ENCODE results near the gene PDGFA. TPM values are rescaled to one million over a fixed set of nuclear protein-coding genes. Genes with fewer than 3 reads are reported as not detected.

PDGFA gene
- total and polyA plus RNA-seq, 4 donors, result 21.8 to 40.6 (median 25.6) TPM

GRCh38 chr7:483656-484355 is 35.8 kb downstream of the PDGFA start:
- ATAC-seq (ENCODE audit: insufficient read depth, low FRiP score) (no peak), DNase-seq (peak in 2 of 3 donors; percentile 61 to 69)
- H3K27ac ChIP-seq (ENCODE audit: low read depth in 1 of 2, low read length in 1 of 2), result no peak overlapping the region

GRCh38 chr7:482521-483083 is 37.0 kb downstream of the PDGFA start:
- WGBS, 2 donors, result 96 to 98% methylated on average over 1 of the region's 1 CpG
- Histone ChIP-seq H3K36me3 (ENCODE audit: control insufficient read depth in 4 of 4, insufficient read depth in 4 of 4, low read length in 4 of 4) (no peaks in the 10 kb centered on the region), H3K27me3 (ENCODE audit: control insufficient read depth in 3 of 3, insufficient read depth in 3 of 3, low read length in 2 of 3) (no peaks in the 10 kb centered on the region), H3K4me1 (ENCODE audit: control insufficient read depth in 5 of 5, insufficient read depth in 5 of 5, low read length in 5 of 5) (peaks cover 0 to 24% (median 4%) of the 10 kb centered on the region in 5 donors), H3K9me3 (ENCODE audit: control insufficient read depth in 4 of 4, insufficient read depth in 3 of 4, low read length in 3 of 4) (no peaks in the 10 kb centered on the region), H3K4me3 (no peak overlapping the region), H3K9ac (ENCODE audit: insufficient read depth in 1 of 2, low read length in 2 of 2) (no peak overlapping the region), H3K27ac (ENCODE audit: low read depth in 1 of 2, low read length in 1 of 2) (no peak overlapping the region)
- no peak for DNase-seq
- TF ChIP-seq, protein P1, sequence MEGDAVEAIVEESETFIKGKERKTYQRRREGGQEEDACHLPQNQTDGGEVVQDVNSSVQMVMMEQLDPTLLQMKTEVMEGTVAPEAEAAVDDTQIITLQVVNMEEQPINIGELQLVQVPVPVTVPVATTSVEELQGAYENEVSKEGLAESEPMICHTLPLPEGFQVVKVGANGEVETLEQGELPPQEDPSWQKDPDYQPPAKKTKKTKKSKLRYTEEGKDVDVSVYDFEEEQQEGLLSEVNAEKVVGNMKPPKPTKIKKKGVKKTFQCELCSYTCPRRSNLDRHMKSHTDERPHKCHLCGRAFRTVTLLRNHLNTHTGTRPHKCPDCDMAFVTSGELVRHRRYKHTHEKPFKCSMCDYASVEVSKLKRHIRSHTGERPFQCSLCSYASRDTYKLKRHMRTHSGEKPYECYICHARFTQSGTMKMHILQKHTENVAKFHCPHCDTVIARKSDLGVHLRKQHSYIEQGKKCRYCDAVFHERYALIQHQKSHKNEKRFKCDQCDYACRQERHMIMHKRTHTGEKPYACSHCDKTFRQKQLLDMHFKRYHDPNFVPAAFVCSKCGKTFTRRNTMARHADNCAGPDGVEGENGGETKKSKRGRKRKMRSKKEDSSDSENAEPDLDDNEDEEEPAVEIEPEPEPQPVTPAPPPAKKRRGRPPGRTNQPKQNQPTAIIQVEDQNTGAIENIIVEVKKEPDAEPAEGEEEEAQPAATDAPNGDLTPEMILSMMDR (IDR thresholded peaks at IDR 0.05; ENCODE audit: control extremely low read depth, extremely low read depth), result no peak
- ATAC-seq (ENCODE audit: insufficient read depth, low FRiP score), result no peak

More at GRCh38 chr7:483656-484355, 35.8 kb downstream of the PDGFA start:
- H3K36me3 ChIP-seq (ENCODE audit: control insufficient read depth in 4 of 4, insufficient read depth in 4 of 4, low read length in 4 of 4), result no peaks in the 10 kb centered on the region
- H3K4me3 ChIP-seq, result no peak overlapping the region
- no peak overlapping the region for H3K9ac ChIP-seq (ENCODE audit: insufficient read depth in 1 of 2, low read length in 2 of 2)
- TF ChIP-seq, protein P1 (IDR thresholded peaks at IDR 0.05; ENCODE audit: control extremely low read depth, extremely low read depth), result no peak
- WGBS, 2 donors, result 76 to 87% methylated on average over 10 of the region's 10 CpGs
- H3K9me3 ChIP-seq (ENCODE audit: control insufficient read depth in 4 of 4, insufficient read depth in 3 of 4, low read length in 3 of 4), result no peaks in the 10 kb centered on the region
- H3K27me3 ChIP-seq (ENCODE audit: control insufficient read depth in 3 of 3, insufficient read depth in 3 of 3, low read length in 2 of 3), result no peaks in the 10 kb centered on the region
- peaks cover 0 to 24% (median 4%) of the 10 kb centered on the region in 5 donors for H3K4me1 ChIP-seq (ENCODE audit: control insufficient read depth in 5 of 5, insufficient read depth in 5 of 5, low read length in 5 of 5)

DNA sequence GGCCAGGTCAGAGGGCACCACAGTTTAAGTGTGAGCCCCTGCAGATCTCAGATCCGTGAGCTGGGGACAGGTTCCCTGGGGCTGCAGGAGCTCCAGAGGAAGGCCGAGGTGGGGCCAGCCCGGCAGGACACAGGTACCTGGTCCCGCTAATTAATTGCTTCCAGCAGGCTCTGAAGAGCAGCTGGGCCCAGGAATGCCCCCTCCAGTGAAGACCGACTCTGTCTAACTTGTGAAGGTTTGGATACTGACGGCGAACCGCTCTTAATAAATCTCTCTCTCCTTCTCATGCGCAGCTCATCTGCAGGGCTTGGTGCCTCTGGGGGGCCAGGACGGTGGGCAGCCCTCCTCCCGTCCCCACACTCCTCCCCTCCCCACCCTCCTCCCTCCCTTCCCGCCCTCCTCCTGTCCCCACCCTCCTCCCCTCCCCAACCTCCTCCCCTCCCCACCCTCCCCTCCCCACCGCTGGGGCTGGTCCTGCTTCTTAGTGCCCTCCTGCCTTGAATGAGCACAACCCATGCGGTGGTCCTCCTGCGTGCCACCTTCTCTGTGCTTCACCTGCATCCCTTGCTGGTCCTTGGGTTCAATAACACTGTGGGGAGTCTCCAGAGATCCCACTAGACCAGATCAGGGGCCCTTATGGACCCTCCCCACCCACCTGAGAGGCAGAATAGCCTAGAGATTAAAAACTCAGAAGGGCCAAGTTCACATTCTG is 38.3 kb downstream of the PDGFA start:
- Histone ChIP-seq H3K4me3 (no peak overlapping the region), H3K27me3 (ENCODE audit: control insufficient read depth in 3 of 3, insufficient read depth in 3 of 3, low read length in 2 of 3) (no peaks in the 10 kb centered on the region), H3K9ac (ENCODE audit: insufficient read depth in 1 of 2, low read length in 2 of 2) (no peak overlapping the region), H3K36me3 (ENCODE audit: control insufficient read depth in 4 of 4, insufficient read depth in 4 of 4, low read length in 4 of 4) (no peaks in the 10 kb centered on the region), H3K4me1 (ENCODE audit: control insufficient read depth in 5 of 5, insufficient read depth in 5 of 5, low read length in 5 of 5) (peaks cover 0 to 23% (median 4%) of the 10 kb centered on the region in 5 donors), H3K9me3 (ENCODE audit: control insufficient read depth in 4 of 4, insufficient read depth in 3 of 4, low read length in 3 of 4) (no peaks in the 10 kb centered on the region), H3K27ac (ENCODE audit: low read depth in 1 of 2, low read length in 1 of 2) (no peak overlapping the region)
- ATAC-seq (ENCODE audit: insufficient read depth, low FRiP score), result no peak
- TF ChIP-seq, protein P1 (IDR thresholded peaks at IDR 0.05; ENCODE audit: control extremely low read depth, extremely low read depth), result no peak
- no peak for DNase-seq
- 80 to 84% methylated on average over 13 to 15 of the region's 15 CpGs for WGBS, 2 donors
